H9 (cell line): ENCODE measurements around the gene CNRIP1. TPM values are rescaled to one million over a fixed set of nuclear protein-coding genes. Genes with fewer than 3 reads are reported as not detected.

Experiments
- DNase-seq: peaks from one replicate; pipeline ENCODE4 v3.0.0-alpha.2; 2017
- H2AFZ ChIP-seq: one replicate; pipeline ENCODE4 v1.6.1; 2013; ENCODE audit warnings: mild to moderate bottlenecking, low read length, control low read depth, moderate library complexity
- H2AK5ac ChIP-seq: 2 replicates; pipeline ENCODE4 v1.6.1; 2013; ENCODE audit warnings: low read length, control low read depth, mixed read lengths; ENCODE audit not compliant: insufficient read length
- H2BK120ac ChIP-seq: one replicate; pipeline ENCODE4 v1.6.1; 2013; ENCODE audit warnings: low read depth, mild to moderate bottlenecking, low read length, control low read depth, inconsistent platforms; ENCODE audit not compliant: poor library complexity, severe bottlenecking
- H2BK12ac ChIP-seq: 2 replicates; pipeline ENCODE4 v1.6.1; 2013; ENCODE audit warnings: low read length, control low read depth, mixed read lengths, low read depth; ENCODE audit not compliant: insufficient read length
- H2BK15ac ChIP-seq: 2 replicates; pipeline ENCODE4 v1.6.1; 2013; ENCODE audit warnings: low read depth, low read length, control low read depth
- H2BK20ac ChIP-seq: one replicate; pipeline ENCODE4 v1.6.1; 2013; ENCODE audit warnings: low read depth, mild to moderate bottlenecking, low read length, control low read depth, inconsistent platforms; ENCODE audit not compliant: poor library complexity, severe bottlenecking
- H2BK5ac ChIP-seq: 2 replicates; pipeline ENCODE4 v1.6.1; 2013; ENCODE audit warnings: low read length, control low read depth, mixed read lengths; ENCODE audit not compliant: insufficient read length
- H3K14ac ChIP-seq: 2 replicates; pipeline ENCODE4 v1.6.1; 2013; ENCODE audit warnings: low read length, control low read depth; ENCODE audit not compliant: insufficient read depth
- H3K18ac ChIP-seq: 2 replicates; pipeline ENCODE4 v1.6.1; 2013; ENCODE audit warnings: low read depth, mild to moderate bottlenecking, mixed read lengths, low read length, control low read depth; ENCODE audit not compliant: insufficient read length
- H3K23ac ChIP-seq: 2 replicates; pipeline ENCODE4 v1.6.1; 2013; ENCODE audit warnings: low read length, control low read depth, mixed read lengths, low read depth; ENCODE audit not compliant: insufficient read length
- H3K23me2 ChIP-seq: 2 replicates; pipeline ENCODE4 v1.6.1; 2013; ENCODE audit warnings: low read depth, mild to moderate bottlenecking, mixed read lengths, low read length, control low read depth; ENCODE audit not compliant: insufficient read length, poor library complexity, severe bottlenecking
- H3K27ac ChIP-seq: 2 replicates; pipeline ENCODE4 v1.5.1; 2013; ENCODE audit warnings: low read length, control low read depth, mixed read lengths, low read depth; ENCODE audit not compliant: insufficient read length
- H3K27me3 ChIP-seq: 2 replicates; pipeline ENCODE4 v1.6.1; 2013; ENCODE audit warnings: low read length, control low read depth, inconsistent platforms; ENCODE audit not compliant: insufficient read depth
- H3K4ac ChIP-seq: 2 replicates; pipeline ENCODE4 v1.6.1; 2013; ENCODE audit warnings: low read depth, mild to moderate bottlenecking, control low read depth, inconsistent platforms, low read length, moderate library complexity
- H3K4me1 ChIP-seq: 2 replicates; pipeline ENCODE4 v1.6.1; 2013; ENCODE audit warnings: low read length, control low read depth, inconsistent platforms; ENCODE audit not compliant: insufficient read depth
- H3K4me2 ChIP-seq: 2 replicates; pipeline ENCODE4 v1.6.1; 2013; ENCODE audit warnings: low read length, control low read depth, mixed read lengths; ENCODE audit not compliant: insufficient read length, insufficient read depth
- H3K56ac ChIP-seq: 2 replicates; pipeline ENCODE4 v1.6.1; 2013; ENCODE audit warnings: low read depth, mild to moderate bottlenecking, mixed read lengths, low read length, control low read depth; ENCODE audit not compliant: insufficient read length
- H3K79me1 ChIP-seq: 2 replicates; pipeline ENCODE4 v1.6.1; 2013; ENCODE audit warnings: low read depth, mild to moderate bottlenecking, moderate library complexity, low read length, control low read depth, inconsistent platforms; ENCODE audit not compliant: insufficient read depth, poor library complexity, severe bottlenecking
- H3K79me2 ChIP-seq: 2 replicates; pipeline ENCODE4 v1.6.1; 2013; ENCODE audit warnings: low read length, control low read depth, inconsistent platforms; ENCODE audit not compliant: insufficient read depth
- H3K9ac ChIP-seq: 2 replicates; pipeline ENCODE4 v1.6.1; 2013; ENCODE audit warnings: low read length, control low read depth, mixed read lengths; ENCODE audit not compliant: insufficient read length; ENCODE audit errors: extremely low read depth
- H3K9me3 ChIP-seq: one replicate; pipeline ENCODE4 v1.6.1; 2013; ENCODE audit warnings: low read depth, low read length, inconsistent platforms; ENCODE audit not compliant: control insufficient read depth
- H3T11ph ChIP-seq: one replicate; pipeline ENCODE4 v1.6.1; 2013; ENCODE audit warnings: mild to moderate bottlenecking, low read length, control low read depth, inconsistent platforms
- H4K20me1 ChIP-seq: one replicate; pipeline ENCODE4 v1.6.1; 2013; ENCODE audit not compliant: control insufficient read depth, insufficient read length, insufficient read depth
- H4K5ac ChIP-seq: 2 replicates; pipeline ENCODE4 v1.6.1; 2013; ENCODE audit warnings: low read depth, mild to moderate bottlenecking, mixed read lengths, low read length, control low read depth; ENCODE audit not compliant: insufficient read length
- H4K8ac ChIP-seq: replicated peaks from 2 replicates; pipeline ENCODE4 v1.6.1; 2013; ENCODE audit warnings: low read length, control low read depth, mixed read lengths, low read depth; ENCODE audit not compliant: insufficient read length
- H4K91ac ChIP-seq: 2 replicates; pipeline ENCODE4 v1.6.1; 2013; ENCODE audit warnings: low read depth, mild to moderate bottlenecking, moderate library complexity, mixed read lengths, low read length, control low read depth; ENCODE audit not compliant: insufficient read length
- H3K27ac Mint-ChIP-seq, 3 experiments: 2 replicates in 2 of 3; 3 replicates in 1 of 3; pipeline ENCODE4 v1.8.0; 2020 to 2021; ENCODE audit warnings: mixed read lengths in 3 of 3, mild to moderate bottlenecking in 1 of 3, moderate library complexity in 1 of 3
- H3K27me3 Mint-ChIP-seq: 2 replicates; pipeline ENCODE4 v1.8.0; 2021; ENCODE audit warnings: low read depth, mild to moderate bottlenecking, moderate library complexity, mixed read lengths
- H3K36me3 Mint-ChIP-seq, 3 experiments: 2 replicates in 2 of 3; 3 replicates in 1 of 3; pipeline ENCODE4 v1.8.0; 2020 to 2021; ENCODE audit warnings: low read depth in 3 of 3, mixed read lengths in 3 of 3; ENCODE audit not compliant: insufficient read depth in 1 of 3
- H3K4me1 Mint-ChIP-seq, 2 experiments: 2 replicates each; pipeline ENCODE4 v1.8.0; 2020; ENCODE audit warnings: mixed read lengths in 2 of 2
- H3K4me3 Mint-ChIP-seq, 2 experiments: 2 replicates in 1 of 2; 3 replicates in 1 of 2; pipeline ENCODE4 v1.8.0; 2020 to 2021; ENCODE audit warnings: mild to moderate bottlenecking in 2 of 2, mixed read lengths in 2 of 2, moderate library complexity in 1 of 2
- H3K9me3 Mint-ChIP-seq, 2 experiments: 2 replicates in 1 of 2; 3 replicates in 1 of 2; pipeline ENCODE4 v1.8.0; 2020; ENCODE audit warnings: mild to moderate bottlenecking in 2 of 2, mixed read lengths in 2 of 2, moderate library complexity in 1 of 2
- CTCF ChIP-seq: fragments of 200-600 bp; sonication (generic); conservative IDR thresholded peaks from 3 replicates; pipeline ENCODE4 v1.8.0; 2021; ENCODE audit warnings: antibody characterized with exemption, mild to moderate bottlenecking
- WGBS: extraction: QIAGEN DNeasy Blood & Tissue Kit; methylation state at CpG from one replicate; pipeline ENCODE4 v1.1.7; 2013; ENCODE audit warnings: missing lambda C conversion rate, low lambda C conversion rate, mixed read lengths; ENCODE audit not compliant: insufficient read length; ENCODE audit errors: extremely low coverage; 5-methylcytosine and 5-hydroxymethylcytosine counted together
- total RNA-seq: library from RNA; stranded (reverse); gene quantifications from 2 replicates; pipeline ENCODE4 v1.2.1, GENCODE V29; 2021

Gene CNRIP1
- total RNA-seq, 1 experiment from 2014 or later = 0.70 TPM

- peaks cover 28% of the 10 kb centered on the region for H3K79me2 ChIP-seq
- H3K9me3 Mint-ChIP-seq = peaks cover 0 to 3% of the 10 kb centered on the region in 2 experiments; a peak in 1 of 5 replicates
Measured at GRCh38 chr2:68252400-68253218, 67.1 kb downstream of the CNRIP1 start, which contains the start of gene PPP3R1. PPP3R1 (minus strand) TSS chr2:68252532; CDS start chr2:68252127, 405 bp downstream.

More at GRCh38 chr2:68252400-68253218, 67.1 kb downstream of the CNRIP1 start, which contains the start of gene PPP3R1:
- Histone ChIP-seq H3K27ac (peak within 1 kb of the TSS; percentile 55), H3K14ac (peak within 1 kb of the TSS; percentile 91), H3K4ac (no peak within 1 kb of the TSS; the same call in 1 of the 2 replicates), H3K4me2 (peak within 1 kb of the TSS; percentile 81), H3K9me3 (no peaks in the 10 kb centered on the region), H2BK5ac (peak within 1 kb of the TSS; percentile 32), H3K18ac (peak within 1 kb of the TSS; percentile 91), H2BK15ac (no peak within 1 kb of the TSS), H4K8ac (no peak within 1 kb of the TSS), H2AK5ac (no peak within 1 kb of the TSS), H3K27me3 (no peaks in the 10 kb centered on the region), H3K79me1 (no peaks in the 10 kb centered on the region), H4K20me1 (no peaks in the 10 kb centered on the region), H3K56ac (no peak within 1 kb of the TSS), H3K23ac (no peak within 1 kb of the TSS), H3T11ph (no peak within 1 kb of the TSS), H3K23me2 (peaks cover 12% of the 10 kb centered on the region), H4K91ac (no peak within 1 kb of the TSS), H2BK20ac (no peak within 1 kb of the TSS), H3K4me1 (peaks cover 2% of the 10 kb centered on the region; the same call in 1 of the 2 replicates), H2BK120ac (no peak within 1 kb of the TSS), H3K9ac (peak within 1 kb of the TSS; percentile 90), H2AFZ (no peak within 1 kb of the TSS), H4K5ac (no peak within 1 kb of the TSS), H2BK12ac (no peak within 1 kb of the TSS)
- TF ChIP-seq CTCF = no peak
- peak within 1 kb of the TSS; percentile 95 to 97 for H3K4me3 Mint-ChIP-seq
- peak within 1 kb of the TSS; percentile 98 to 99 (median 98) for H3K27ac Mint-ChIP-seq
- no CpG with 5 or more reads among the region's 79 CpGs for WGBS
- no peaks in the 10 kb centered on the region for H3K27me3 Mint-ChIP-seq
- H3K36me3 Mint-ChIP-seq = peaks cover 0 to 5% (median 2%) of the 10 kb centered on the region in 3 experiments; a peak in 2 of 7 replicates
- DNase-seq = peak; percentile 96
- peaks cover 25 to 27% of the 10 kb centered on the region in 2 experiments for H3K4me1 Mint-ChIP-seq
